HuH-7 (cell line): ENCODE data around the gene MAPKAP1.

Source experiments
- DNase-seq: peaks from one replicate; pipeline ENCODE4 v3.0.0; 2011; ENCODE audit warnings: low spot score

MAPKAP1 gene

DNA sequence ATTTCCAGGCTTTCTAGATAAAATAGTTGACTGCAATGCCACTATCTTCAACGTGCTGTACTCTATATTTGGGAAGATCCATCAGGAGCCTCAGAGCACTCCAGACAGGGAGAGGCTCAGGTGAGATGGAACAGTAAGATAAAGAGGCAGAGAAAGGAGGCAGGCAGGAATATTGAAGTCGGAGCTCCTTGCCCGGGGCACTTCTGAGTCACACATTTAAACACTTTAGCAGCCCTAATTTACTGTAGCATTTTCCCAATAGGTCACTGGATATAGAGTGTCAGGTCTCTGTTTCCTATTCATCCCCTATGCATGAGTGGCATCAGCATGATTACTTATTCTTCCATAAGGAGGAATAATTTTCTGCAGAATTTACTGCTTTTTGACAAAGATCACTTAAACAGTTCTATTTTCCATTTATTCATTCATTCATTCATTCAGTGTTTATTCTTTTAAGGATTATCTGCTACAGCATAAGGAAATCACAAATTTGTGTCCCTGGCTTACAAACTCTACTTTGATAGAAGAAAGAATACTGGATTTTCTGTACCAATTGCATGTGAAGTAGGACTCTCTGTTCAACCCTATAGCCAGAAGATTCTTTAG is 170.7 kb downstream of the MAPKAP1 start:
- DNase-seq, result no peak

DNA sequence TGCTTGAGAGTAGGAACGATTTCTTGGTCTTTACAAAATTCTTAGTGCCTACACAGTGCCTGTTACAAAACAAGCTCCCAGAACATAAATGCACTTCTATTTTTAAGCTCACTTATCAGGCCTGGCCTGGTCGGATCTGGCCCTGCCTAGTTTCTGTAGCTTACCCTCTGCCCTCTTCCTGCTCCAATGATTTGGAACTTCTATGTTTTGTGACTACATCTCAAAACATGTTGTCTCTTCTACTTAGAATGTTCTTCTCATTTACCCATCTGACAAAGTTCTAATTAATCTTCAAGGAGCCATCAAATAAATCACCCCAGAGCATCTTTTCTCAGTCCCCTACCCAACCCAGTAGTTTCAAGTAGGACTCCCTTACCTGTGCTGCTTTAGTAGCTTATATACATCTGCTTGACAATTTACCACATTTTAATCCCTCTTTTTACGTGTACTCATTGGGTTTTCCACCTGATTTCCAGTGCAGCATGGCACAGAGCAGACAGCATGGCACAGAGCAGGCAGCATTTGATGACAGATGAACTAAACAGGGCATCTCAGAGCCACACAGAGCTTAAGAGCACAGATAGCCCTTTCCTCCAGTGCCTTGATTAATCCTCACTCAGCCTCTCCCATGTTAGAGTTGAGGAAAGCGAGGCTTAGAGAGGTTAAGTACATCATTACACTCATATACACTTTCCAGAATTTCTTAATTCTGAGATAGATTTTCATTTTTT is 171.9 kb downstream of the MAPKAP1 start:
- no peak for DNase-seq

DNA sequence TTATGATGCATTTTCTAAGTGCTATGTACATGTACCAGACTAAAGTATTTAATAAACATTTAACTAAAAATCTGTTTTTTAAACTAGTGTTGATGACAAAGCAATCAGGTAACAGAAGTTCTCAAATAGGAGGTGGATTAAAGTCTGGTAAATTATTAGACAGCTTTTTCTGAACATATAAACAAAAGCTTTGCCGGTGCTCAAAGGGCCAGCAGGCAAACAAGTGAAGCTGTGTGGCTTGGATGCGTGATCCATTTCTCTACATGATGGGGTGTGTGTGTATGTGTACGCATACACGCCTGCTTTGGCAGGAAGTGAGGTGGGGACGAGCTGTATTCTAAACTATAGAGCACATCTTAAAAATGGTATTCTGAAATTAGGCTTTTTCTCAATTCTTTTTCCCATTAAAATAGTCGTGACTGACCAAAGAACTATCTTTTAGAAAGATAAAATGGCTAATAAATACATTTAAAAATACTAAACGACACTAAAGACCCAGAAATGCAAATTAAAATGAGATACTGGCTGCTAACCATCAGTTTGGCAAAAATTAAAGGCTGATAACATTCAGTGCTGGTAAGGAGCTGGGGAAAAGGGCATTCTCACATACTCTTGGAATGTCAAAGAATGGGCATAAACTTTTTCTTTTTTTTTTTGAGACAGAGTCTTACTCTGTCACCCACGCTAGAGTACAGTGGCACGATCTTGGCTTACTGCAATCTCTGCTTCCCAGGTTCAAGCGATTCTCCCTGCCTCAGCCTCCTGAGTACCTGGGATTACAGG is 174.0 kb downstream of the MAPKAP1 start:
- no peak for DNase-seq

DNA sequence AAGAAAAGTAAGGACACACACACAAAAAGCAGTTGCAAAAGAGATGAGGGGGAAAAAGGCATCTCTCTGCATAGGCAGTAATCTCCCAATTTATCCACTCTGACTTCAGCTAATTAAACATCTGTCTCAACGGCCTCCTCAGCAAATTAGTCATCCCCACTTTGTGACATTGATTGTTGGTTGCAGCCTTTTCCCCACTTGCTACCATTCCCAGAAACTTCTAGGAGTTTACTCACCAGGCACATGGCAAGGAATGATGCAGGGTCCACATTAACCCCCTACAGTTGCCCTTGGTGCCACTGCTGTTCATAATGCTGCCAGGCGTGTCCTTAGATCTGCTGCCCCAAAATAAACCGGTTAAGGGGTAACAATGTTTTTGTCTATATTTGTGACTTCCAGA is 174.6 kb downstream of the MAPKAP1 start:
- DNase-seq, result no peak

DNA sequence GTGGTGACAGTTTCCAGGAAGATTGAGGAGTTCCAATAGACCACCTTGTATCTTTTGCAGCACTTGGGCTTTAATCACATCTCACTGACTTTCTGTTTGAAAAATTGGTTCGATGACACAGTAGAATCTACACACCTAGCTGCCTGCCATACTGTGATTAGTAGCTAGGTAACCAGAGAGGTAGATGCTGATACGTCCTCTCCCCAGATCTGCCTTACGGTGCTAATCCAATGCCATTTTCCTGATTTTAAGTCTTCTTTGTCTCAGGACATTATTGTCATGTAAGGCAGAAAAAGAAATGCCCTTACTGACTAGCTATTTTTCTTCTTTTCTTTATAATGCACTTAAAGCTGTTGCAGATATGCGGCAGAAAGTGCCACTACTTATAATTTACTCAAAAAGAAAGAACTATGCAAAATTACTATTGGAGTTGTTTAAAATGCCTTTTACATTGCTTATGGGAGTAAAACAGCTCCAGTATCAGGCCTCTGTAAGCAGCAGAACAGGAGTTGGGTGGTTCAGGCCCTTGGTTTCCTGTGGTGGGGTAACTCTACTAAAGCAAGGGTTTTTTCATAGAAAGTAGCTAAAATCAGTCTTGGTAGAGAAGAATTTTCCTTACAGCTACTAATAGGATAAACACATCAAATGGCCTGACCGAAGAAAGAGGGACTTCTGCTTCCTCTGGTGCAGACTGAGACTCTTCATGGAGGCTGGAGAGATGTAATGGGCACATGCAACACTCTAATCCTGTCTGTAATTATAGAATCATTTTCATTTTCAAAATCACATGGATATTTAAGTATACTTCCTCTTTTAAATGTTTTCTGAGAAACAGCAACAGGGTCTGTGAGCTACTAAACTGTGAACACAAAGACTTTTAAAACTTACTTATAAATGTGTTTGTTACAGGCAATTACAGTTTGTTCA is 177.2 kb downstream of the MAPKAP1 start:
- DNase-seq, result no peak

DNA sequence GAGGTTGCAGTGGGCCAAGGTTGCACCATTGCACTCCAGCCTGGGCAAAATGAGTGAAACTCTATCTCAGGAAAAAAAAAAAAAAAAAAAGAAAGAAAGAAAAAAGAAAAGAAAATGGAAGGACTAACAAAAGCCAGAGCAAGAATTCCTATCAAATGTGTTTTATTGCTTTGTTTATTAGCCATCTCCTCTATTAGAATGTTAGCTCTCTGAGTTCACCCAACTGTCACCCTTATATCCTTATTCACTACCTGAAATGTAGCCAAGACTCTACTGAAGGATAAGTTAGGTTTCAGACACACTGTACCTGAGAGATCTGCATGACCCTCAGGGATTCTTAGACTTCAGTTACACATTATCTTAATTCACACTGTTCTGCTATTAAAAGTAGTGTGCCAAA is 177.9 kb downstream of the MAPKAP1 start:
- DNase-seq, result no peak

DNA sequence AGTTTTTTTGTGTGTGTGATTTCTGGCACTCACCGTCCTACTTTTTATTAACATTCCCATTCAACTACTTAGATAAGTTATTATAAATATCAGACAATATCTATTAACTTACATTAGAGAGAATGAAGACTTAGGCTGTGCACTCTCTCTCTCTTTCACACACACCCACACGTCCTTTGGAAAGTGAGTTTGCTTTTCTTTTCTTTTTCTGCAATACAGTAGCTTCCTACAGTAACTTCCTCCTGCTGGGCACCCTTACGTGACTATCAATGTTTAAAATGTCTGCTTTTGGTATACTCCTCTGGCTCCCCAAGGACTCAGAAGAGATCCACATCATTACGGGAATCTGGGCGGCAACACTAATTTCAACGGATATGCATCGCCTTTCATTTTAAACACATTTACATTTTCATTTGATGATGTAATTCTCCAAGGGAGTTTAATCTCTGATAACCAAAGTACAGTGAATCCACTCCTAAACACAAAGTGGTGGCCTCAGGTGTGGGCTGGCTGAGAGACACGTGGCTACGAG is 179.5 kb downstream of the MAPKAP1 start:
- no peak for DNase-seq

DNA sequence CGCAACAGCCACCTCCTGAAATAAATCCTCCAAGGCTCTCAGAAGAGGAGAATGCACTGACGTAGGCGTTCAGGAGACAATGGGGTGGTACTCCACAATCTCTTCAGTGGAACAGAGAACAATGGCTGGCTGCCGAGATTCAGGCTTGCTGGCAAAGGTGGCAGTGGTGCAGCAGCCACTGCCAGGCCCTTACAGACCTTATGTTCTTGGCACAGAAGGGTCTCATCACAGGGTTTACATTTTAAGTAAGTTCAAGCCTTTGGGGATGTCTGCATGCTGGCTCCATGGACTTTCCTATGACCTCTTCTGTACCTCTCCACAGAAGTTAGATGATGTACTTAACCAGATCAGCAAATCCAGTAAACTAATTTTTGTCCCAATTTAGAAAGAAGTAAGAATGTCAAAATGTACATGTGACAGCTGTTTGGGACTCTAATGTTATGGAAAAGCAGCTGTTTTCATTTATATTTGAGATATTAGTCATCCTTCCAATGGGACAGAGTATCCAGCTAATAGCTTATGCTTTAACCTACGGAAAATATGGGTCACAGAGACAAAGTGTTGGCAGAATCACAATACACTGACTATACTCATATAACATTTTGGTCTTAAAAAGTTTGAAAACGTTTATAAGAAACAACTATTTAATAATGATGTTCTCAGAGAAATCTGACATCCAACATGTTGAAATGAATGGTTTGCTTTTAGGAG is 180.9 kb downstream of the MAPKAP1 start:
- no peak for DNase-seq

DNA sequence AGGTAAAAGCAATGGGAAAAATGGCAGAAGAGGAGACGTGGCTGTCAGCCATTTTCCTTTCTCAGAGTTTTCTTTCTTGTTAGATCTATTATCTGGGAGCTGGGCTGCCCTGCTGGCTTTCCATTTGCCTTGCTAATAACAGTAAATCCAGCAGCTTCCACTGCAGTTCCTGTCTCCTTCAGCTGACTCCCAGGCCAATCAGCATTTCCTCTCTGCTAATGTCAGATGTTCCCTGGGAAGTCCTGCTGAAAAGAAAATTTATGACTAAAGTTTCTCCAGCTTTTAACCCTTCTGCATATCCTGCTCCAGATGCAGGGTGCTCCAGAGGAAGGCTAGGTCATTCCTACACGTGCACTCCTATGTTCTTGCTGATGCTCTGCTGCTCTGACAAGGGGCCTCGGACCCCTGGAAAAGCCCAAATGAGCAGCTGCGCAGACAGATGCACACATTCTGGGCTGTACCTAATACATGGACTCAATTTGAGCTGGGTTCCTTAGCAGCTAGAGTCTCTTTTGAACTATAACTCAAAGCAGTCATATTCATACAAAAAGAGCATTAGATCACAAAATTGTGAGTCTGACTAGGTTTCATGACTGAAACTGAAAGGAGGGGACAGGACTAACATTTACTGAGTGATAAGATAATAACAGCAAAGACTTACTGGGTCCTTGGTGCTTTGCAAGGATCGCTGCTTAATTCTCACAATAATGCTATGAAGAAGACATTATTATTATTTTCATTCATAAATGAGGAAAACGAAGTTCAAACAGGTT is 182.2 kb downstream of the MAPKAP1 start:
- no peak for DNase-seq

DNA sequence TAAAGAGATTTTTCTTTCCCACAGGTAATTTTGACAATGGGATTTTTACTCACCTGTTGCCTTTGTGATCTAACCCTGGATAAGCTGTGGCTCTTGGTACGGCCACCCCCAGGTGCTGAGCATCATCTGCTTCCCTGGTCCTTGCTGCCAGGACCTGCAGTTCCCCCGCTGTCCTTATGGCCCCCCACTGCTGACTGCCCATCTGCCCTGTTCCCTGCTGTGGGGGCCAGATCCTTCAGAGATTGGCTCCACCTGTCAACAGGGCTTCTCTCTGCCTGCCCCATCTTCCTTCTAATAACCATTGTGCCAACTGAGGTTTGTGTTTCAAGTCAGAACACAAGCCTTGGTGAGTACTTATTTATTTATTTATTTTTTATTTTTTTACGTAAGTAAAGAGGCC is 183.3 kb downstream of the MAPKAP1 start:
- no peak for DNase-seq

DNA sequence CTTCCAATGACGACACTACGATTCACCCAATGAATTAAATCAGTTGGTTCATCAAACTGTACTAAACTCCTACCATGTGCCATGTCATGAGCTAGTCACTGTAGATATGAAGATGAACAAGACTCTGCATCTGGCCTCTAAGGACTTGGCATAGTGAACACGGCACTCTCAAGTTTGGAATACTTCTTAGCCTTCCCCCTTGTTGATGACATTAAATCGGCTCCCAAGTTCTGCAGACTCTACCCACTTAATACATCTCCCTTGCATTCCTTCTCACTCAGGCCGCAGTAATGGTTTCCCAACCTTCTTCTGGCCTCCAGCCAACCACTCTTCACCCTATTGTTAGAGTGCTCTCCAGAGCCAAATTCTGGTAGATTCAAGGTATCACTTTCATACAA is 184.7 kb downstream of the MAPKAP1 start:
- no peak for DNase-seq

DNA sequence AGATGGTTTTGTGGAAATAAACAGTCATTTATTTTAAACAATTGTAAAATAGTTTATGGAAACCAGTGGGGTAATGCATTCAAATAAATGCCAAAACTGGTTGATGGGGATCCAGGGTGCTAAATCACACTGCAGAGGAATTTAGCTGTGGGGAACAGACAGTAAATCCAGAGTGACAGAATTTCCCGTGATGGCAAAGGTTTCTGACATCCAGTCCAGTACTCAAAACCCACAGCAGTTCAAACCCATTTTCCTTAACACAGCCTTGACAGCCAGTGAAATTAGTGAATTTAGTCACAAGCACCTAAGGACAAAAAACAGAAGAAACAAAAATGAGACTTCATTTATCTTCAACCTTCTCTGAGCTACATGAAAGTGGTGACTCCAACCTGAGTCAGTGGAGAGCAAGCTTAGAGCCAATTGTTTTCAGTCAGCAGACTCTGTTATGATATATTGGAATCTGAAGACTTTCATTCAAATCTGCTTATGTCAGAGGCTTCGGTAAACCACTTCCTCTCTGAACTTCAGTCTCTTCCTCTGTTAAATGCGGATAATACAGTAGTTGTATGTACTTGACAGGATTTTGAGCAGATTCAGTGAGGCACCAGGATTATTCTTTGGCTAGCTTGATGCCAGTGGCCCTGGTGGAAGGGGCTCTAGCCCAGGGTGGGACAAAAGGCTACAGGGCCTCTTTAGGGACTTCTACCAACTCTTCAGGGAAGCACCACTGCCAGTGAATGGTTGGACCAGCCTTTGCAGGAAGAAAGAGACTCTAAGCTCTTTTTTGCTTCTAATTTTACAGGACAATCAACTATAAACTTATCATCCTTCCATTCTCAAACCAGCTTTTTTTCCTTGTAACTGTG is 185.3 kb downstream of the MAPKAP1 start:
- no peak for DNase-seq

DNA sequence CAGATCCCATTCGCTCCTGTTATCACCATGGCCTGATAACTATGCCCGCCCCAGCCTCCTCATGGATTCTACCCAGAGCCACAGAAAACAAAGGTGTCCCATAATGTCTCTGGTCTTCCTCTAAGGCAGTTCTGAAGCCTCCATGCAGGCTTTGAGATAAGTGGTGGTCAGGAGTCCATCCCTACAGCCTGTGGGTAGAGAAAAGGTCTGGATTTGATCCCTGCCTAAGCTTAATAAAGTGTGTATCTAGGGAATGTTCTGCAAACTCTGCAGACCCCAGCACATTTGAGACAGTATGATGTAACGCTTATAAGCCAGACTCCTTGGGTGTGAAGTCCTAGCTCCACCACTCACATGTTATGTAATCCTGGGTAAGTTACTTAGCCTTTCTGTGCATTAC is 187.3 kb downstream of the MAPKAP1 start:
- DNase-seq, result no peak

DNA sequence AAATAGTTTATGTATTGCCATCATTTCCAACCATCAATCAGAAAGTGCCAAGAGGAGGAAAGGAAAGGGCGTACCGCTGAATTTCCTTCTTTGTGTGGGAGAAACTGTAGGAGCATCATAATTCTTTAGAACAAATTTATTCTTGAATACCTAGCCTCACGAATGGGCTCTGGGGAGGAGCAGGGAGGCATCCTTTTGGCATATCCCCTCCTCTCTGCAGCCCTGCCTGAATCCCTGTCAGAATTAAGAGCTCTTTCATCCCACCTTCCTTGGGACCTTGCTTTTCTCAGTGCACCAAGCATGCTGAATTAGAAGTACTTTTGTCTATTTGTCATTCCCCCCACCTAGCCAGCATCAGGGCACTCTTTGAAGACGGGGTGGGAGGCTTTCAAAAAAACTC is 189.4 kb downstream of the MAPKAP1 start:
- DNase-seq, result no peak

DNA sequence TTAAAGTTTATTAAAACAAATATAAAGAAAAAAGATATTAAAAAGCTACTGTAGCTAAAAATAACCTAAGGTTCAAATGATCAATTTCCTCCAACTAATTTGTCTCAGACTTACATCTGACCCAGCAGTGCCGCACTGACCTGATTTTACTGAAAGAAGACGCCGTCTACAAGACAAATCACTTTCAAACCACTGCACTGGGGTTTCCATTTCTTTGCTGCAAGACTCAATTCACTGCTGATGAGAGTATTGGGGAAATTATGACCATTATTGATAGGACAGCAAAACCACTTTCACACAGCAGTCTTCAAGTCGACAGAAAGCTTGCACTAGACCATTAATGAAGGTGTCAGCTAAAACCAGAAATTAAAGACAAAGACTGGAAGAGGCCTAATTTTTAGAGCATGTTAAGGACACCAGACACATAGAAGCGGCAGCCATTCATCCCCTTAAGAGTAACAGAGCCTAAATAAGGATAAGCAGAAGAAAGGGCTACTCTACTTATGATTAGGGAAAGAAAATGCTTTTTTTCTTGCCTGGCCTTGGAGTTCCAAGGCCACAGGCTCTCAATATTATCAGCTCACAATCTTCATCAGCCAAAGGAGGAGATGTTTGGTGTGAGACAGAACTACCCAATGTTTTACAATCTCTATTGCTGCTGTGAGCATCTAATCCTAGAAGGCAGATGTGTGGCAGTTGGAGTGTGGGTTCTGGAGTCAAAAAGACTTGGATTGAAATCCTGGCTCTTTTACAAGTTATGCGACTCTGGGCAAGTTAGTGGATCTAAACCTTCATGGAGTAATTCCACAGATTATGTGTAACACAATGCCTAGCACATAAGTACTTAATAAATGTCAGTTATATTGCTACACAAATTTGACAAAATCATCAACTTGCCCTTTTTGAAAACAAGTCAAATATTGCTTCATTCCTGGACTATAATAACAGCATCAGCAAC is 190.7 kb downstream of the MAPKAP1 start:
- no peak for DNase-seq

DNA sequence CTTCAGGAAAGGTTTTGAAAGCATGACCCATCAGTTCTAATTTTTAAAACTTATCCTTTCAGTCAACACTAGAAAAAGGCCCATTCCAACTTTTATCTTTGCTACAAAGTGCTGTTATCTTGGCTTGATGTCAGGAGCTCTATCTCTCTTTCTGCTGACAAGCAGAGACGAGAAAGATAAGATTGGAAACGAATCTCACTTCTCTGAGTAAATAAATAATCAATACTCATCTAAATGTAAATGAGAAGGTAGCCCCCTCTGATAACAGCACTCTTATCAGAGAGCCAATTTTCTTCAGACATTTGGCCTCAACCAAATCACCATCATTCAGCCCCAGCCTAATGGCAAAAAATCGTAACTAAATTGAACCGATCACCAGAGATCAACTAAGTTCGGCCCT is 191.7 kb downstream of the MAPKAP1 start:
- no peak for DNase-seq

DNA sequence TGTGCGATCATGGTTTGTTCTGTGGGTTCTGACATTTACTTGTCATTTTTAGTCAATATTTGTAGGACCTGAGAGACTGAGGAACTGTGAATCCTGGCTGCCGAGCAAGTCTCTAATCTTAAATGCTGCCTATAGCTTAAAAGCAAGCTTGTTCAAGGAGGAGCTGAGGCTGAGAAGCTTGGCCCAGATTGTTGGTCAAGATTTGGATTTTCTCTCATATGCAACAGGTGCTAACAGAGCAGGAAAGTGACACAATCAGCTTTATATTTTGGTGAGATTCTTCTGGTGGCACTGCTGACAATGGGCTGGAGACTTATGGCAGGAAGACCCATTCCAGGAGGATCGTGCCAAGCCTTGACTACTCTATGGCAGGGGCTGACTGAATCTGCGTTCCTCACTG is 192.5 kb downstream of the MAPKAP1 start:
- no peak for DNase-seq

DNA sequence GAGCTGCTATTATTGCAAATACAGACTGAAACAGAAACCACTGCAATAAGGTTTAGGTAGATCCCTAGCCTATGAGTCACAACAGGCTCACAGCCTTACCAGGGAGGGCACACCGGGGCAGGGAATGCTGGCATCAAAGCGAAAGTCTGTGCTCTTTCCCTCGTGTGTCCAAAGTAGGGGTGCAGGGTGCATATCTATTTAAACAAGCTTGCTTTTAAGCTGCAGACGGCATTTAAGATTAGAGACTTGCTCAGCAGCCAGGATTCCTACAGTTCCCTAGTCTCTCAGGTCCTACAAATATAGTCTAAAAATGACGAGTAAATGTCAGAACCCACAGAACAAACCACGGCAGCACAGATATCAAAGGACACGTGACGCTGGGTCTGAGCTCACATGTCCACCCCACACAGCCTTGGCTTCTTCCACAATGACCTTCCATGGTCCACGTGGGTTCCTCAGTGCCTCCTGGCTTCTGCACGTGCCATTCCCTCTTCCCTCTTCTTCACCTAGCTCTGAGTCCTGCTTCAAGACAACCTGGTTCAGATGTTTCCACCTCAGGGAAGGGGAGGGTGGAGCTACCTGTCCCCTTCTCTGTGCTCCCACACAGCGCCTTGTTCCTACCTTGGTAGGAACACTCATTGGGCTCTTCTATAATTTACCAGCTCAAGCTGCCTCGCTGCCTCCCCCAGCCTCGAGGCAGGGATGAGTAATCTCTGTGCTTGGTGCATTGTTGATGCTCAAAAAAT is 193.2 kb downstream of the MAPKAP1 start:
- no peak for DNase-seq
